Neural cell (in vitro differentiated cells): ENCODE measurements around the gene SFR1. TPM values are rescaled to one million over a fixed set of nuclear protein-coding genes. Genes with fewer than 3 reads are reported as not detected.

ENCODE experiments used
- H2AFZ ChIP-seq: fragments of 200-600, 300-800 bp; sonication (generic), shearing (Covaris generic); 2 replicates; pipeline ENCODE4 v1.6.0; 2014; ENCODE audit warnings: low read depth, mild to moderate bottlenecking, antibody characterized with exemption, low read length, moderate library complexity
- H3F3A ChIP-seq: fragments of 200-600 bp; shearing (Covaris generic); 2 replicates; pipeline ENCODE4 v1.6.1; 2016; ENCODE audit warnings: mild to moderate bottlenecking, moderate library complexity, mixed read lengths, antibody characterized with exemption, low read length; ENCODE audit not compliant: insufficient read depth, poor library complexity, severe bottlenecking
- H3K27ac ChIP-seq: fragments of 200-600, 300-800 bp; sonication (generic), shearing (Covaris generic); 2 replicates; pipeline ENCODE4 v1.5.1; 2014; ENCODE audit warnings: mild to moderate bottlenecking, low read length, moderate library complexity
- H3K27me3 ChIP-seq: fragments of 300-800, 200-600 bp; sonication (generic), shearing (Covaris generic); 2 replicates; pipeline ENCODE4 v1.6.0; 2014; ENCODE audit warnings: mild to moderate bottlenecking, low read depth, low read length, moderate library complexity; ENCODE audit not compliant: insufficient read depth
- H3K36me3 ChIP-seq: fragments of 300-800, 200-600 bp; sonication (generic), shearing (Covaris generic); 2 replicates; pipeline ENCODE4 v1.5.1; 2014; ENCODE audit warnings: mild to moderate bottlenecking, antibody characterized with exemption, low read length, moderate library complexity; ENCODE audit not compliant: insufficient read depth
- H3K4me2 ChIP-seq: fragments of 300-800, 200-600 bp; sonication (generic), shearing (Covaris generic); 2 replicates; pipeline ENCODE4 v1.6.0; 2014; ENCODE audit warnings: mild to moderate bottlenecking, low read length
- H3K4me3 ChIP-seq: fragments of 300-800, 200-600 bp; sonication (generic), shearing (Covaris generic); 2 replicates; pipeline ENCODE4 v1.5.1; 2014; ENCODE audit warnings: mild to moderate bottlenecking, low read length, moderate library complexity
- H3K79me2 ChIP-seq: fragments of 200-600 bp; shearing (Covaris generic); replicated peaks from 2 replicates; pipeline ENCODE4 v1.6.0; 2014; ENCODE audit warnings: mild to moderate bottlenecking, low read length, moderate library complexity; ENCODE audit not compliant: insufficient read depth
- H3K9ac ChIP-seq: fragments of 300-800, 200-600 bp; sonication (generic), shearing (Covaris generic); 2 replicates; pipeline ENCODE4 v1.6.1; 2016; ENCODE audit warnings: mild to moderate bottlenecking, low read length, mixed read lengths
- H3K9me2 ChIP-seq: fragments of 200-600 bp; shearing (Covaris generic); 2 replicates; pipeline ENCODE4 v1.6.1; 2016; ENCODE audit warnings: mild to moderate bottlenecking, low read length, mixed read lengths; ENCODE audit not compliant: insufficient read depth
- H3K9me3 ChIP-seq: fragments of 200-600, 300-800 bp; sonication (generic), shearing (Covaris generic); 2 replicates; pipeline ENCODE4 v1.6.1; 2016; ENCODE audit warnings: mild to moderate bottlenecking, mixed run types, low read length, moderate library complexity, mixed read lengths
- H4K20me1 ChIP-seq: fragments of 200-600 bp; shearing (Covaris generic); 2 replicates; pipeline ENCODE4 v1.6.1; 2016; ENCODE audit warnings: mild to moderate bottlenecking, mixed run types; ENCODE audit not compliant: insufficient read depth
- EP300 ChIP-seq: fragments of 450-650 bp; conservative IDR thresholded peaks from 2 replicates; pipeline ENCODE4 v1.6.1; 2014; ENCODE audit warnings: antibody characterized with exemption, mild to moderate bottlenecking, moderate library complexity; ENCODE audit not compliant: poor library complexity, severe bottlenecking
- EZH2 ChIP-seq: fragments of 200-600, 300-800 bp; shearing (Covaris generic), sonication (generic); IDR thresholded peaks from 2 replicates; pipeline ENCODE4 v1.6.1; 2014; ENCODE audit warnings: antibody characterized with exemption, low read length, borderline replicate concordance, mild to moderate bottlenecking; ENCODE audit not compliant: insufficient read depth, poor library complexity, severe bottlenecking
- MXI1 ChIP-seq: fragments of 450-650 bp; conservative IDR thresholded peaks from 2 replicates; pipeline ENCODE4 v1.6.1; 2014; ENCODE audit warnings: antibody characterized with exemption, mild to moderate bottlenecking; ENCODE audit not compliant: poor library complexity, severe bottlenecking
- POLR2AphosphoS5 ChIP-seq: IDR thresholded peaks from 2 replicates; pipeline ENCODE4 v1.6.1; 2012
- RAD21 ChIP-seq: fragments of 450-650 bp; conservative IDR thresholded peaks from 2 replicates; pipeline ENCODE4 v1.6.1; 2014; ENCODE audit warnings: antibody characterized with exemption, mild to moderate bottlenecking, moderate library complexity
- SMC3 ChIP-seq: fragments of 450-650 bp; conservative IDR thresholded peaks from 2 replicates; pipeline ENCODE4 v1.6.1; 2014; ENCODE audit warnings: antibody characterized with exemption, mild to moderate bottlenecking, moderate library complexity; ENCODE audit not compliant: poor library complexity
- TAF1 ChIP-seq: IDR thresholded peaks from 2 replicates; pipeline ENCODE4 v1.6.1; 2012; ENCODE audit warnings: low read depth
- polyA plus RNA-seq: library from polyadenylated mRNA; depleted of rRNA; stranded (reverse); fragments of >200 nt; gene quantifications from 2 replicates; pipeline ENCODE4 v1.2.3, GENCODE V29; 2014
- TF ChIP-seq, protein P1 (sequence below): fragments of 450-650 bp; IDR thresholded peaks from 2 replicates; pipeline ENCODE4 v1.5.1; 2014; ENCODE audit warnings: antibody characterized with exemption, mild to moderate bottlenecking, moderate library complexity; ENCODE audit not compliant: poor library complexity, severe bottlenecking
- TF ChIP-seq, protein P2 (sequence below): IDR thresholded peaks from 2 replicates; pipeline ENCODE4 v1.6.1; 2012; ENCODE audit warnings: borderline replicate concordance

Gene SFR1
- polyA plus RNA-seq, 1 donor from 2014 or later: 5.0 TPM

DNA sequence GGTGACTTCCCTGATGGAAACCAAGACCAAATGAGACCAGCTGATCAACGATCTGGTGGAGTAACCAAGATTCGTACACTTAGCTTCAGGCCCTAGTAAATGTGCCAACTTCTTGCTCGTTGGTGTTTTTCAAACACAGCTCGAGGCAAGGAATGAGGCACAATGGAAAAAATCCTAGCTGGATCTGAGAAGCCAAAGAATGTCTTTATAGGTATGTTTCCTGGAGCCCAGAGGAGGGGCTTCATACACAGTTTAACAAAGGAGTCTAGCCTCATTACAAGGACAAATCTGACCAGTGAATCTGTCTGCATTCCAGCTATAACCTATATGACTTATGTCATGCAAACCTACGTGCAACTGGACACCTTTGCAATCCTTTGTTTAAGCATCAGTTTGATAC, 40.0 kb upstream of the SFR1 start:
- Histone ChIP-seq H3K9me2 (no peaks in the 10 kb centered on the region), H3K9ac (no peak overlapping the region), H3K4me2 (no peak overlapping the region), H3K9me3 (no peaks in the 10 kb centered on the region), H3K27ac (no peak overlapping the region), H2AFZ (no peak overlapping the region), H3F3A (no peaks in the 10 kb centered on the region), H4K20me1 (no peaks in the 10 kb centered on the region), H3K36me3 (no peaks in the 10 kb centered on the region), H3K79me2 (no peaks in the 10 kb centered on the region), H3K27me3 (no peaks in the 10 kb centered on the region), H3K4me3 (no peak overlapping the region)
- TF ChIP-seq TAF1: no peak
- TF ChIP-seq, protein P1, sequence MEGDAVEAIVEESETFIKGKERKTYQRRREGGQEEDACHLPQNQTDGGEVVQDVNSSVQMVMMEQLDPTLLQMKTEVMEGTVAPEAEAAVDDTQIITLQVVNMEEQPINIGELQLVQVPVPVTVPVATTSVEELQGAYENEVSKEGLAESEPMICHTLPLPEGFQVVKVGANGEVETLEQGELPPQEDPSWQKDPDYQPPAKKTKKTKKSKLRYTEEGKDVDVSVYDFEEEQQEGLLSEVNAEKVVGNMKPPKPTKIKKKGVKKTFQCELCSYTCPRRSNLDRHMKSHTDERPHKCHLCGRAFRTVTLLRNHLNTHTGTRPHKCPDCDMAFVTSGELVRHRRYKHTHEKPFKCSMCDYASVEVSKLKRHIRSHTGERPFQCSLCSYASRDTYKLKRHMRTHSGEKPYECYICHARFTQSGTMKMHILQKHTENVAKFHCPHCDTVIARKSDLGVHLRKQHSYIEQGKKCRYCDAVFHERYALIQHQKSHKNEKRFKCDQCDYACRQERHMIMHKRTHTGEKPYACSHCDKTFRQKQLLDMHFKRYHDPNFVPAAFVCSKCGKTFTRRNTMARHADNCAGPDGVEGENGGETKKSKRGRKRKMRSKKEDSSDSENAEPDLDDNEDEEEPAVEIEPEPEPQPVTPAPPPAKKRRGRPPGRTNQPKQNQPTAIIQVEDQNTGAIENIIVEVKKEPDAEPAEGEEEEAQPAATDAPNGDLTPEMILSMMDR: no peak
- TF ChIP-seq MXI1: no peak
- no peak for TF ChIP-seq EZH2
- TF ChIP-seq POLR2AphosphoS5: no peak
- no peak for TF ChIP-seq RAD21
- TF ChIP-seq EP300: no peak
- no peak for TF ChIP-seq SMC3
- TF ChIP-seq, protein P2, sequence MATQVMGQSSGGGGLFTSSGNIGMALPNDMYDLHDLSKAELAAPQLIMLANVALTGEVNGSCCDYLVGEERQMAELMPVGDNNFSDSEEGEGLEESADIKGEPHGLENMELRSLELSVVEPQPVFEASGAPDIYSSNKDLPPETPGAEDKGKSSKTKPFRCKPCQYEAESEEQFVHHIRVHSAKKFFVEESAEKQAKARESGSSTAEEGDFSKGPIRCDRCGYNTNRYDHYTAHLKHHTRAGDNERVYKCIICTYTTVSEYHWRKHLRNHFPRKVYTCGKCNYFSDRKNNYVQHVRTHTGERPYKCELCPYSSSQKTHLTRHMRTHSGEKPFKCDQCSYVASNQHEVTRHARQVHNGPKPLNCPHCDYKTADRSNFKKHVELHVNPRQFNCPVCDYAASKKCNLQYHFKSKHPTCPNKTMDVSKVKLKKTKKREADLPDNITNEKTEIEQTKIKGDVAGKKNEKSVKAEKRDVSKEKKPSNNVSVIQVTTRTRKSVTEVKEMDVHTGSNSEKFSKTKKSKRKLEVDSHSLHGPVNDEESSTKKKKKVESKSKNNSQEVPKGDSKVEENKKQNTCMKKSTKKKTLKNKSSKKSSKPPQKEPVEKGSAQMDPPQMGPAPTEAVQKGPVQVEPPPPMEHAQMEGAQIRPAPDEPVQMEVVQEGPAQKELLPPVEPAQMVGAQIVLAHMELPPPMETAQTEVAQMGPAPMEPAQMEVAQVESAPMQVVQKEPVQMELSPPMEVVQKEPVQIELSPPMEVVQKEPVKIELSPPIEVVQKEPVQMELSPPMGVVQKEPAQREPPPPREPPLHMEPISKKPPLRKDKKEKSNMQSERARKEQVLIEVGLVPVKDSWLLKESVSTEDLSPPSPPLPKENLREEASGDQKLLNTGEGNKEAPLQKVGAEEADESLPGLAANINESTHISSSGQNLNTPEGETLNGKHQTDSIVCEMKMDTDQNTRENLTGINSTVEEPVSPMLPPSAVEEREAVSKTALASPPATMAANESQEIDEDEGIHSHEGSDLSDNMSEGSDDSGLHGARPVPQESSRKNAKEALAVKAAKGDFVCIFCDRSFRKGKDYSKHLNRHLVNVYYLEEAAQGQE: no peak

DNA sequence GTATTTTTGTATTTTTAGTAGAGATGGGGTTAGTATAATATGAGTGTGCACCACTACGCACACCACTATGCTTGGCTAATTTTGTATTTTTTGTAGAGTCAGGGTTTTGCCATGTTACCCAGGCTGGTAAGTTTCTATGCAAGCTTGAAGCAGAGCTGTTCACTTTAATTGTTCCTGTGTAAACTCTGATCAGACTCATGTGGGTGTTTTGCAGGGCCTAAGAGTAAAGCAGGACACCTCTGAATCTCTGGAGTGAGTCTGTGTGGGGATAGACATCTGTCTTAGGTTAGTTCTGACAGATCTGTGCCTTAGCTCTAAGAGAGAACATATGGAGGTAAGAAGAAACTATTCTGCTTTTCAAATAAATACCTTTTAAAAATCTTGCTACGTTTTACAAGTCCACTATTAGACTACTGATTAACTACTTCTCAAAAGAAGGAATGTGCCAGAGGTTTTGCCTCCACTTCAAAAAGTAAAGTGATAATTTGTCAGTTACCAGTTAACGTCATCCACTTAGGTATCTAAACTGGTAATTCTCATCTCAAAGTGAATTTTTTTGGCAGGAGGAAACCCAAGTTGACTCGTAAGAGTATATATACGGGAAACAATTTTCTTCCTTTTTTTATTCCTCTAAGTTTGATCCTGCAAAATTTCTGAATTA, 37.4 kb upstream of the SFR1 start:
- Histone ChIP-seq H3K27ac (no peak overlapping the region), H4K20me1 (no peaks in the 10 kb centered on the region), H3F3A (no peaks in the 10 kb centered on the region), H3K36me3 (no peaks in the 10 kb centered on the region), H3K4me3 (no peak overlapping the region), H3K9me3 (no peaks in the 10 kb centered on the region), H3K4me2 (no peak overlapping the region), H3K9me2 (no peaks in the 10 kb centered on the region), H3K27me3 (no peaks in the 10 kb centered on the region), H3K79me2 (no peaks in the 10 kb centered on the region), H3K9ac (no peak overlapping the region), H2AFZ (no peak overlapping the region)
- TF ChIP-seq SMC3 (no peak), EZH2 (no peak), EP300 (no peak), RAD21 (no peak), TAF1 (no peak)
- TF ChIP-seq, protein P2: no peak
